HFF-Myc (cell line): ENCODE results near the gene EPB41L4B.

Experiments
- DNase-seq: peaks from one replicate; pipeline ENCODE4 v3.0.0-alpha.2; 2011; ENCODE audit warnings: low read depth; ENCODE audit errors: extremely low read depth
- H3K4me3 ChIP-seq: replicated peaks from 2 replicates; pipeline ENCODE4 v1.5.1; 2011; ENCODE audit warnings: low read depth, mild to moderate bottlenecking, control low read depth, low read length
- TF ChIP-seq, protein P1 (sequence below): IDR thresholded peaks from 2 replicates; pipeline ENCODE4 v1.5.1; 2012; ENCODE audit warnings: mild to moderate bottlenecking, low read depth, low read length, control low read depth; ENCODE audit errors: missing control alignments

EPB41L4B gene

DNA sequence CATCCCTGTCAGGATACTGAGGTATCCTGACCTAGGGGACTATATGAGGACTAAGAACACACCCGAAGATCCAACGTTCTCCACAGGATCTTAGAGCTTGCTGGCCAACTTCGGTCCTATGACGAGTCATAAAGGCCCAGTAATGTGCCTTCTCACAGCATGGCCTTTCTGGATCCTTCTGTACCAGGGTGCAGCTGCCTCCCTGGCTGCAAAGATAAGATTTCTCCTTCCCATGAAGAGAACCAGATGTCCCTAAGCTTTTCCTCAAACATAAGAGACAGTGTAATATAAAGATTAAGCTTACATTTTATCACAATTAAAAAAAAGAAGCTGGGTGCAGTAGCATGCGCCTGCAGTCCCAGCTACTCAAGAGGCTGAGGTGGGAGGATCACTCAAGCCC is 18.3 kb downstream of the EPB41L4B start:
- H3K4me3 ChIP-seq: no peak overlapping the region
- TF ChIP-seq, protein P1, sequence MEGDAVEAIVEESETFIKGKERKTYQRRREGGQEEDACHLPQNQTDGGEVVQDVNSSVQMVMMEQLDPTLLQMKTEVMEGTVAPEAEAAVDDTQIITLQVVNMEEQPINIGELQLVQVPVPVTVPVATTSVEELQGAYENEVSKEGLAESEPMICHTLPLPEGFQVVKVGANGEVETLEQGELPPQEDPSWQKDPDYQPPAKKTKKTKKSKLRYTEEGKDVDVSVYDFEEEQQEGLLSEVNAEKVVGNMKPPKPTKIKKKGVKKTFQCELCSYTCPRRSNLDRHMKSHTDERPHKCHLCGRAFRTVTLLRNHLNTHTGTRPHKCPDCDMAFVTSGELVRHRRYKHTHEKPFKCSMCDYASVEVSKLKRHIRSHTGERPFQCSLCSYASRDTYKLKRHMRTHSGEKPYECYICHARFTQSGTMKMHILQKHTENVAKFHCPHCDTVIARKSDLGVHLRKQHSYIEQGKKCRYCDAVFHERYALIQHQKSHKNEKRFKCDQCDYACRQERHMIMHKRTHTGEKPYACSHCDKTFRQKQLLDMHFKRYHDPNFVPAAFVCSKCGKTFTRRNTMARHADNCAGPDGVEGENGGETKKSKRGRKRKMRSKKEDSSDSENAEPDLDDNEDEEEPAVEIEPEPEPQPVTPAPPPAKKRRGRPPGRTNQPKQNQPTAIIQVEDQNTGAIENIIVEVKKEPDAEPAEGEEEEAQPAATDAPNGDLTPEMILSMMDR: no peak
- no peak for DNase-seq

DNA sequence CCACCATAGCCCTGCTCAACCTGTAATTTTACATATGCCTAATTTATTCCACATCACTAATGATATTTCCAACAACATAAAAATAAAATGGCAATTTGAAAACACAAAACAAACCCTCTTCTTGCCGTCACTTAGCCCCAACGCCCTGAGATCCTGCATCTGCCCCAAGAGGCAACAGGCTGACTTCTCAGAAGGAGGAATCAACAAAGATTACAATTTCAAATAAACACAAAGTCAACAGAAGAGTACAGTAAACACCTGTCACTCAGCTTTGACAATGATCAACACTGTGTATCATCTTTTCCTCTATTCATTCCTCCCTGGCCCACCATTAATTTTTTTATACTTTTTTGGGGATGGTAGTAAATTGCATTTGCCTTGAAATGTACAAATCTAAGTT is 19.8 kb downstream of the EPB41L4B start:
- H3K4me3 ChIP-seq: no peak overlapping the region
- DNase-seq: no peak
- TF ChIP-seq, protein P1: no peak

DNA sequence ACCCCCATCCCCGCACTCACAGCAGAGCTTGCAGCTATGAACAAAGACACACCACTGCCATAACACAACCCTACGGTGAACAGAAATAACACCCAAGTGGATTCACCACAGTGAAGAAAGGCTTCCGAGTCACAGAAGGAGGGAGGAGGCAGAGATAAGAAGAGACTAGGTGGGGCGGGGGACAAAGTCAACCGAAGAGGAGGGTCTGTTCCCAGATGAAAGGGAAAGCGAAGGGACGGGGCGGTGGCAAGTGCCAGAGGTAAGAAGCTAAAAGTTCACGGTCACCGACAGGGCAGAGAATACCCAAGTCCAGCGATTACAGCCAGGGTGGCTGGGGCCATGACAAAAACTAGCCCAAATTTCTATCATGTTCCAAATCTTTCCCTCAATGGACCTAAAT is 21.0 kb downstream of the EPB41L4B start:
- DNase-seq: no peak
- H3K4me3 ChIP-seq: no peak overlapping the region
- TF ChIP-seq, protein P1: no peak

DNA sequence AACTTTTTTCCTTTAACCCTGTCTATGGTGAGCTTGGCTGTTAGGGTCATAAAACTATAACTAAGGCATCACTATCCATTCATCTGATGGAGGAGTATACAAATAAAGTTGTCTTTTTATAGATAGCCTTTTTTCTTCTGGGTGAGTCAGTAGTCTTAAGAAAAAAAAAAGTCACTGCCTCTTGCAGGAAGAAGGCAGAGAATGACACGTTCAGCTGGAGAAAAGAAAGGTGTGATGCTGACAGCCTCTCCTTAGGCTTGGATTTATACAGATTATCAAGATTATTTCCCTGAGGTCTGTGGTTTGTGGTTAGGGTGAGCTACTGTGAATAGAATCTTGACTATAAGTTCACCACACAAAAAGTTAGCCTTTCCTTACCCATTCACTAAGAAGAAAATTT is 23.0 kb downstream of the EPB41L4B start:
- no peak for DNase-seq
- TF ChIP-seq, protein P1: no peak
- no peak overlapping the region for H3K4me3 ChIP-seq

DNA sequence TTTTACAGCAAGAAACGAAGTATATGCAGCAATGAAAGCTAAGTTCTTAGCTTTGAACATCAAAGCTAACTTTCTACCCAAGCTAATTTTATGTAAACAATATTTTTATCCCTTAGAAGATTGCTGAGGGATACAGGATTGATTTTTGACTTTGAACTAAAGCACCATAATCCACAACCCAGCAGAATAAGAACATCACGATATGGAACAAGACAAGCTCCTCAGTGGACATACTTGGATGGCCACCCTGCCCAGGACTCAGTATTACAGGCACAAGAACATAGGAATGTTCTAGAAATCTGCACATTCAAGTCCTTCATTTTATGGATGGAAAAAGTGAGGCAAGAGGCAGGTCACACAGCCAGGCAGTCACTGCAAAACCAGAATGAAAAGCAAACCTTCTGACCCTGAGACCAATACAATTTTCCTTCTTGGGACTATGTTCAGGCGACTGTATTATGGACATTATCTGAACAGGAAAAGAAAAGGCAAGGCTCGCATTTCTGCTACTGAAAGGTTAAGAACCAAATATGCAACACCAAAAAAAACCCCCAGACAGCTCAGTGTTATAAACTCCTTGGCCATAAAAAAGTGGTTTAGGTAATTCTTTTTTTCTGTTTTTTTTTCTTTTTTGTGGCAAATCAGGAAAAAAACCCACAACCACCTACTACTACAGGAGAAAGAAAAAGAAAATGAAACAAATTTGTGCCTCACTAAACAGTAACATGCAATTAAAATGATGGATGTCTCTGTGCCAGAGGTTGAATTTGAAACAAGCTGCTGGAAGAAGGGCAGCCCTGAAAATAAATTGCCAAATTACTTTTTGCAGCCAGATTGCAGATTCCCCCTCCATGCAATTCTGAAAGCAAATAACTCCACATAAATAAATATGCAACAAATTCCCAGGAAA is 25.4 kb downstream of the EPB41L4B start:
- no peak overlapping the region for H3K4me3 ChIP-seq
- TF ChIP-seq, protein P1: no peak
- no peak for DNase-seq

DNA sequence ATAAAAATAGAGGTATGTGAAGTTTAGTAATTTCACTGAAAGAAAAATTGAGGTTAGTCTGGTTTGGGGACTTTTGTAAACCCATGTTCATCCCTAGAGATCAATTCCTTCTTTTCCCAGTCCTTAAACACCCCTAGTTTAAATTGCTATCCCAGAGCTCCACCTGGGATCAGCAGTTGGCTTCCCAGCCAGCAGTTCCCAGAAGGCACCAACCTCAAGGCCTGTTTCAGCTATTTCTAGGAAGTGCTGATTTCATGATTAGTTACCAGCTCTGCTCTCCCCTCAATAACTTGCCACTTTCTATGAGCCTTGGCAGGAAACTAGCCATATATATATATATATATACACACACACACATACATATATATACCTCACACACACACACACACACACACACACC is 30.5 kb downstream of the EPB41L4B start:
- no peak for DNase-seq
- no peak overlapping the region for H3K4me3 ChIP-seq
- TF ChIP-seq, protein P1: no peak

DNA sequence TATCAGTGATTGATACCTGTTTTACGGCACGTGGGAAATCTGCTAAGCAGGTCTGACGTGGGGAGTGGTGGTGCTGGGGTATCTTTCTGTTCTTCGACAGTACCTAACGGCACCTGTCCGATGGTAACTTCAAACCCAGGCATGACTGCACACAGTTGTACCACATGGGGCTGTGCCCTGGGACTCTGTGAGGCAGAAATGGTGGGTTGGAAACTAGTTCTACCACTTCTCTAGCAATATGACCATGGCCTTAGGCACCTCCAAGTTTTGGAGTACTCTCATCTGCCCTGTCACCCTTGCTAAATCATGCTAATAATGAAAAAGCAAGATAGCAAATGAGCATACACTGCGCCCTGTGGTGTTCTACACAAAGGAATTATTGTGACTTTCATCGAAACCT is 30.9 kb downstream of the EPB41L4B start:
- no peak overlapping the region for H3K4me3 ChIP-seq
- TF ChIP-seq, protein P1: no peak
- DNase-seq: no peak
